HG03439 (cell line): ENCODE measurements around the gene MRPL52.

Experiments used
- ATAC-seq: cut with Tn5 transposase; IDR thresholded peaks from one replicate; pipeline ENCODE4 v1.9.1; 2021; ENCODE audit warnings: mild to moderate bottlenecking, moderate library complexity; ENCODE audit not compliant: unreplicated experiment

MRPL52 gene

DNA sequence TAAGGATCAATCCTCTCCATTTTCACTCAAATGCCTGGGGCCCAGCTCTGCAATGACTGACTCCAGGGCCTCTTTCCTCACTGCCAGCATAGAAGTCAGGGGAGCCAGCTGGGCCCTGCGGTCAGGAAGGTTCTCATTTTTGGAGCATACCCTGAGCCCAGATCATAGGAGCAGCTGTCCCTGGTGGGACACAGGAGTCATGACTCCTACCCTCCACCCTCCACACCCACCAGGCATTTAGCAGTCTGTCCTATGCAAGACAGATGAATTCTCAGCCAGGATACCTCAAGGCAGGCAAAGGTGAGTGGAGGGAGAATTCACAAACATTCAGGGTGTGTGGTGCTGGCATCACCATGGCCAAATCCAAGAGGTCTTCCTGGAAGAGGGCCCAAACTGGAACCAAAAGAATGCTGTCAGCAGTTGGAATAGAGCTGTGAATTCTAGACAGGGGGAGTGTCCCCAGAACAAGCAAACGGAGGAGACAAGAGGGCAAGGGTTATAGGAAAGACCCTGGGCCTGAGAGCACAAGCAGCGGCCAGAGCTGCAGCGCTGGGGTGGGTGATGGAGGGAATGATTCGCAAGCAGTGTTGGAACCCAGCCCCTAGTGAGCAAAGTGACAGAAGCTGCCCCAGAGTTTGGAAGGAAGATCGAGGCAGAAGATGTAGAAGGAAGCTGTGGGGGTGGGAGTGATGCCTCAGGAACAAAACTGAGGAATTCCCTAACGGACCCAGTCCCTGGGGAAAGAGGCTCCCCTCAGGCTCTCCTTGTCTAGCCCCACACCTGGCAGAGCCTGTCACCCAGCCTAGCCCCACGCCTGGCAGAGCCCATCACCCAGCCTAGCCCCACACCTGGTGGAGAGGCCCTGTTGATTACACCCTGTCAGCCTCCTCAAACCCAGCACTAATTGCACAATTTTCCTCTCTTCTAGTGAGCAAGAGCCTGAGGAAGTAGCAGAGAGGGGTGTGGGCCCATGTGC is 48.9 kb downstream of the MRPL52 start:
- no peak for ATAC-seq

GRCh38 chr14:22882064-22882463 is 52.4 kb downstream of the MRPL52 start:
- no peak for ATAC-seq

GRCh38 chr14:22882529-22883172 is 53.0 kb downstream of the MRPL52 start:
- ATAC-seq: no peak

DNA sequence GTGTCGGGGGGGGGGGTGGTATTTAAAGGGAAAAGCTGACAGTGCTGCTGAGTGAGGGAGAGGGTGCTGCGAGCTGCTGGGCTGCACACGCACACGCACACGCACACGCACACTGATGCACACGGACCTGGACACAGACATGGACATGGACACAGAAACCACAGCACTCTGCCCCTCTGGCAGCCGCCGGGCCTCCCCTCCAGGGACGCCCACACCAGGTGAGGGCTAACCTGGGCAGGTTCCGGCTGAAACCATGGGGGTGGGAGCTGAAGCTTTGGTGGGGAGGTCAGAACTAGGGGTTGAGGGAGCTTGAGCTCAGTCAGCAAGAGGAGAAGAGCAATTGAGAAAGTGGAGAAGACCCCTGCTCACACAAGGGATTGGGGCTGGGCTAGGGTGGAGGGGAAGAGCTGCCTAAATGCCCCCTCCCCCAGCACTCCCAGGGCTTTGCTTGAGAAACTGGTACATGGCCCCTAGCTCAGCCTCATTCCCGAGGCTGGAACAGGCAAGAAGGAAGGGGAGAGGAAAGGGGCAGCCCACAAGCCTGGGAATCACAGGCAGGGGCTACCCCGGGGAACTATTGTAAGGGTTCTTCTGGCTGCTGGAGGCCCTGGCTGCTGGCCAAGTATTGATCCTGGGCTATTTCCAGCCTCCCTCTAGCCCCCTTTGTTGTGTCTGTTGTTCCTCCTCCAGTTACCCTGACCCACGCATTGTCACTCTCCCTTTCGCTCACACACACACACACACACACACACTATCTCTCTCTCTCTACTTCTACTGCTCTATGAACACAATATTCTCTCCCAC is 53.7 kb downstream of the MRPL52 start, which contains the start of gene REM2:
TSS of gene REM2 (plus strand) at position 50 of the 804 bp plus-strand sequence. CDS start at position 116, 66 bp downstream.
- no peak for ATAC-seq

DNA sequence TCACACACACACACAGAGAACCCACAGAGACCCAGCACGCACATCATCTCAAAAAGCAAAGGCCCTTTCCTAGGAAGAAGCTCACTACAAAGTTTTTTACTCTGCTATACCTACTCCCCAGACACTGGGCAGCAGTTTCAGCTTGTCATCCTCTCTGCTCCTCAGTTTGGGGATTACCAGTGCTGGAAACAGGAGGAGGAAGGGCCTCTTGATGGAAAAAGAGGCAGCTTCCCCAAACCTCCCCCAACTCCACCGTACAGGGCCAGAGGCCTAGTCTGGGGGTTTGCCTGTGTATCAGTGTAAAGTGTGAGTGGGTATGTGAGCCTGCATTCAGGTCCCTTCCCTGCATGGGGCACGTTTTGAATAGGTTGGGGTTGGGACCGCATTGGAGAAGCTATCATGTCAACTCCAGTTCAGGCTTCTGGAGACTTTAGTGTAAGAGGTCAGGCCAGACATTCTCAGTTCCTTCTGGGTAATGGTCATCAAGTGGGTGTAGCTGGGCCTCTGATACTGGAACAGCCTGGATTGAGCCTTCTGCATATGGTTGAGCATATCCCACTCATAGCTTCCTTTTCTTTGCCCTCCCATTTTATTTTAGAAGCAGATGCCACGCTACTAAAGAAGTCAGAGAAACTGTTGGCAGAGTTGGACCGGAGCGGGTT is 54.5 kb downstream of the MRPL52 start:
- no peak for ATAC-seq
